ENCODE measurements around the gene NACA. TPM values are rescaled to one million over a fixed set of nuclear protein-coding genes. Genes with fewer than 3 reads are reported as not detected.
A peak's percentile ranks its signal among the peaks of the same experiment; 100 is the strongest.

Gene NACA
- total and polyA plus RNA-seq, 2 of the 13 experiments (the other 11 are each of a cell fraction or from before 2014, with no cell fraction given) = 799 to 1,700 TPM

- TF ChIP-seq BCL3 (CRISPR knock-in tag; IDR thresholded peaks at IDR 0.05) (peak; percentile 70; the same call in 1 of the 2 replicates), ZBTB7A (CRISPR knock-in tag; IDR thresholded peaks at IDR 0.05) (peak; percentile 69; the same call in 1 of the 2 replicates), EED (CRISPR knock-in tag; IDR thresholded peaks at IDR 0.05) (peak; percentile 66; the same call in 1 of the 2 replicates), ZNF33A (CRISPR knock-in tag; IDR thresholded peaks at IDR 0.05; ENCODE audit: borderline replicate concordance) (no peak), ZNF740 (CRISPR knock-in tag; IDR thresholded peaks at IDR 0.05) (peak; percentile 37; the same call in 1 of the 2 replicates), GMEB1 (CRISPR knock-in tag; IDR thresholded peaks at IDR 0.05; ENCODE audit: borderline replicate concordance) (peak; percentile 96), NFKB2 (CRISPR knock-in tag; IDR thresholded peaks at IDR 0.05; ENCODE audit: borderline replicate concordance) (peak; percentile 90; the same call in 1 of the 2 replicates), ZC3H4 (CRISPR knock-in tag; IDR thresholded peaks at IDR 0.05; ENCODE audit: borderline replicate concordance) (no peak), ZNF143 (CRISPR knock-in tag; IDR thresholded peaks at IDR 0.05) (peak; percentile 56), MAFG (CRISPR knock-in tag; IDR thresholded peaks at IDR 0.05) (no peak), BRD4 (CRISPR knock-in tag; IDR thresholded peaks at IDR 0.05) (peak; percentile 99), TBP (CRISPR knock-in tag; IDR thresholded peaks at IDR 0.05) (no peak), ZNF557 (CRISPR knock-in tag; IDR thresholded peaks at IDR 0.05) (peak; percentile 63; the same call in 1 of the 2 replicates), MTA1 (CRISPR knock-in tag; IDR thresholded peaks at IDR 0.05; ENCODE audit: borderline replicate concordance) (peak; percentile 93), ZNF12 (CRISPR knock-in tag; IDR thresholded peaks at IDR 0.05) (peak; percentile 40; the same call in 1 of the 2 replicates), SOX5 (CRISPR knock-in tag; IDR thresholded peaks at IDR 0.05; ENCODE audit: borderline replicate concordance) (peak; percentile 37; the same call in 1 of the 2 replicates), ZSCAN21 (CRISPR knock-in tag; IDR thresholded peaks at IDR 0.05; ENCODE audit: borderline replicate concordance) (peak; percentile 70; the same call in 1 of the 2 replicates), POLR2AphosphoS5 (IDR thresholded peaks at IDR 0.05; ENCODE audit: low read depth, low read length) (peak; percentile 97), ZNF772 (CRISPR knock-in tag; IDR thresholded peaks at IDR 0.05) (no peak; the same call in 1 of the 2 replicates), SRSF9 (IDR thresholded peaks at IDR 0.05; ENCODE audit: borderline replicate concordance, insufficient read depth, low read depth, low read length, poor library complexity, severe bottlenecking) (no peak), MIXL1 (CRISPR knock-in tag; IDR thresholded peaks at IDR 0.05) (no peak; the same call in 1 of the 2 replicates), MIER3 (CRISPR knock-in tag; IDR thresholded peaks at IDR 0.05; ENCODE audit: borderline replicate concordance) (peak; percentile 82), FOXO1 (CRISPR knock-in tag; IDR thresholded peaks at IDR 0.05) (peak; percentile 16), TFAP4 (IDR thresholded peaks at IDR 0.05; ENCODE audit: borderline replicate concordance, low read depth) (no peak; the same call in 1 of the 2 replicates), GATAD1 (CRISPR knock-in tag; IDR thresholded peaks at IDR 0.05) (peak; percentile 86), PITX1 (CRISPR knock-in tag; IDR thresholded peaks at IDR 0.05) (peak; percentile 78), ZSCAN20 (CRISPR knock-in tag; IDR thresholded peaks at IDR 0.05; ENCODE audit: borderline replicate concordance) (no peak), FOXJ3 (CRISPR knock-in tag; IDR thresholded peaks at IDR 0.05; ENCODE audit: borderline replicate concordance) (no peak; the same call in 1 of the 2 replicates)
These were observed at the start of gene NACA (continued) for GRCh38 chr12:56724972-56725722.
